GM12891 (cell line): ENCODE results near the gene STAB2.

Experiments
- PAX5 ChIP-seq: IDR thresholded peaks from 2 replicates; pipeline ENCODE4 v1.6.1; 2011; ENCODE audit warnings: low read length, moderate library complexity, mild to moderate bottlenecking; ENCODE audit not compliant: insufficient read depth, severe bottlenecking
- POLR2A ChIP-seq: IDR thresholded peaks from 2 replicates; pipeline ENCODE4 v1.6.1; 2011; ENCODE audit warnings: low read depth, low read length, control low read depth
- POLR2AphosphoS5 ChIP-seq: IDR thresholded peaks from 2 replicates; pipeline ENCODE4 v1.6.1; 2011; ENCODE audit warnings: low read depth, low read length, control low read depth
- TAF1 ChIP-seq: IDR thresholded peaks from 2 replicates; pipeline ENCODE4 v1.6.1; 2011; ENCODE audit warnings: low read depth, low read length, control low read depth

- TF ChIP-seq POLR2AphosphoS5 (no peak), TAF1 (no peak), POLR2A (no peak), PAX5 (no peak)
These were observed 941 bp upstream of the STAB2 start for GRCh38 chr12:103586132-103586531.
